MM.1S (cell line): ENCODE results near the gene CISTR.

Experiments
- DNase-seq: peaks from one replicate; pipeline ENCODE4 v3.0.0-alpha.2; 2015
- H2AFZ ChIP-seq: fragments of 300-600 bp; sonication (generic); 2 replicates; pipeline ENCODE4 v1.6.0; 2016; ENCODE audit warnings: antibody characterized with exemption, low read length
- H3F3A ChIP-seq: fragments of 300-600 bp; sonication (generic); 2 replicates; pipeline ENCODE4 v1.6.1; 2016; ENCODE audit warnings: mild to moderate bottlenecking, antibody characterized with exemption, low read length, moderate library complexity, mixed read lengths; ENCODE audit not compliant: insufficient read depth
- H3K27ac ChIP-seq: fragments of 300-600 bp; sonication (generic); 2 replicates; pipeline ENCODE4 v1.5.1; 2016; ENCODE audit warnings: mild to moderate bottlenecking, low read length
- H3K27me3 ChIP-seq: fragments of 300-600 bp; sonication (generic); replicated peaks from 2 replicates; pipeline ENCODE4 v1.6.0; 2016; ENCODE audit warnings: low read length; ENCODE audit not compliant: insufficient read depth
- H3K36me3 ChIP-seq: fragments of 300-600 bp; sonication (generic); replicated peaks from 2 replicates; pipeline ENCODE4 v1.6.1; 2016; ENCODE audit warnings: mild to moderate bottlenecking, low read length, mixed read lengths; ENCODE audit not compliant: insufficient read depth
- H3K4me1 ChIP-seq: fragments of 300-600 bp; sonication (generic); 2 replicates; pipeline ENCODE4 v1.6.1; 2016; ENCODE audit warnings: low read length, mixed read lengths
- H3K4me2 ChIP-seq: fragments of 300-600 bp; sonication (generic); 2 replicates; pipeline ENCODE4 v1.6.0; 2016; ENCODE audit warnings: low read depth, low read length
- H3K4me3 ChIP-seq: fragments of 300-600 bp; sonication (generic); 2 replicates; pipeline ENCODE4 v1.5.1; 2016; ENCODE audit warnings: low read length, mixed read lengths
- H3K79me2 ChIP-seq: fragments of 300-600 bp; sonication (generic); 2 replicates; pipeline ENCODE4 v1.6.1; 2016; ENCODE audit warnings: mixed run types, low read length, mixed read lengths
- H3K9ac ChIP-seq: fragments of 300-600 bp; sonication (generic); 2 replicates; pipeline ENCODE4 v1.6.1; 2016; ENCODE audit warnings: low read length, mixed read lengths
- H3K9me2 ChIP-seq: fragments of 300-600 bp; sonication (generic); replicated peaks from 2 replicates; pipeline ENCODE4 v1.6.1; 2016; ENCODE audit warnings: mild to moderate bottlenecking, low read length, mixed read lengths; ENCODE audit not compliant: insufficient read depth
- H3K9me3 ChIP-seq: fragments of 300-600 bp; sonication (generic); replicated peaks from 2 replicates; pipeline ENCODE4 v1.6.1; 2016; ENCODE audit warnings: mild to moderate bottlenecking, low read length, mixed read lengths; ENCODE audit not compliant: insufficient read depth
- H4K20me1 ChIP-seq: fragments of 300-600 bp; sonication (generic); 2 replicates; pipeline ENCODE4 v1.6.1; 2016; ENCODE audit warnings: mild to moderate bottlenecking, low read length, moderate library complexity, mixed read lengths; ENCODE audit not compliant: insufficient read depth
- EZH2 ChIP-seq: fragments of 300-600 bp; sonication (generic); optimal IDR thresholded peaks from 2 replicates; pipeline ENCODE3; 2017; ENCODE audit warnings: low read depth, mild to moderate bottlenecking, antibody characterized with exemption, low read length, mixed read lengths
- EZH2phosphoT487 ChIP-seq: fragments of 300-600 bp; sonication (generic); IDR thresholded peaks from 2 replicates; pipeline ENCODE4 v1.6.1; 2018; ENCODE audit warnings: antibody characterized with exemption, low read length
- TF ChIP-seq, protein P1 (sequence below): fragments of 300-600 bp; sonication (generic); IDR thresholded peaks from 2 replicates; pipeline ENCODE4 v1.5.1; 2016; ENCODE audit warnings: antibody characterized with exemption, low read length, mixed read lengths

CISTR gene

DNA sequence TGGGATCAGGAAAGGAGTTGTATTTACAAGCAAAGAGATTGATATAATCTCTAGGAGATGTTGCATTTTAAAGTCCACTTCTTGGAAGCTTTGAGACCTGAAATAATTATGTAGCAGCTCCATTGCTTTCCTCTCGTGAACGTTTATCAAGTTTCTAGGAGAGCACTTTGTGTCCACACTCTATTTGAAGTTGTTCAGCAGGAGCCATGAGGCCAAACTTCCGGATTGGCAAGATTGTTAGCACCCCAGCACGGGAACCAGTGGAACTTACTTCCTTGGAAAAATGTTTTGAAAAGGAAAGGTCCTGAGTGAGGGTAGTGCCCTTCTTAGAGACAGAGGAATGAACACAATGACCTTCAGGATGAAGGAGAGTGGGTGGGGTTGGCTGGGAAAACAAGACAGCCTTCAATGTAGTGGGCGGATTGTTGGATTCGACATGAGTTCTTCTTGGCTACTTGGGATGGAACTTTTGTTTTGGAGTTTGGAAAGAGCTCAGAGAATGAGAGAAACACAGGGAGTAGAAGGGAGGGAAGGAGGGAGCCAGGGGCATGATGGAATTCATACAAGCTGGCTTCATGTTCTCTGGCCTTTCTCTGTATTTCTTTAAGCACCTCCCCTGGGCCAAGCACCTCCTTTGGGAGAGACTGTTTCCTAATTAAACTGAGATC lies 23.8 kb upstream of the CISTR start:
- Histone ChIP-seq H3K79me2 (no peaks in the 10 kb centered on the region), H3F3A (no peaks in the 10 kb centered on the region), H4K20me1 (no peaks in the 10 kb centered on the region), H3K9me3 (no peaks in the 10 kb centered on the region), H3K36me3 (no peaks in the 10 kb centered on the region), H3K4me3 (no peak overlapping the region), H3K4me2 (no peak overlapping the region), H2AFZ (no peak overlapping the region), H3K27me3 (no peaks in the 10 kb centered on the region), H3K9ac (no peak overlapping the region), H3K4me1 (no peaks in the 10 kb centered on the region), H3K9me2 (no peaks in the 10 kb centered on the region), H3K27ac (no peak overlapping the region)
- DNase-seq: no peak
- TF ChIP-seq, protein P1, sequence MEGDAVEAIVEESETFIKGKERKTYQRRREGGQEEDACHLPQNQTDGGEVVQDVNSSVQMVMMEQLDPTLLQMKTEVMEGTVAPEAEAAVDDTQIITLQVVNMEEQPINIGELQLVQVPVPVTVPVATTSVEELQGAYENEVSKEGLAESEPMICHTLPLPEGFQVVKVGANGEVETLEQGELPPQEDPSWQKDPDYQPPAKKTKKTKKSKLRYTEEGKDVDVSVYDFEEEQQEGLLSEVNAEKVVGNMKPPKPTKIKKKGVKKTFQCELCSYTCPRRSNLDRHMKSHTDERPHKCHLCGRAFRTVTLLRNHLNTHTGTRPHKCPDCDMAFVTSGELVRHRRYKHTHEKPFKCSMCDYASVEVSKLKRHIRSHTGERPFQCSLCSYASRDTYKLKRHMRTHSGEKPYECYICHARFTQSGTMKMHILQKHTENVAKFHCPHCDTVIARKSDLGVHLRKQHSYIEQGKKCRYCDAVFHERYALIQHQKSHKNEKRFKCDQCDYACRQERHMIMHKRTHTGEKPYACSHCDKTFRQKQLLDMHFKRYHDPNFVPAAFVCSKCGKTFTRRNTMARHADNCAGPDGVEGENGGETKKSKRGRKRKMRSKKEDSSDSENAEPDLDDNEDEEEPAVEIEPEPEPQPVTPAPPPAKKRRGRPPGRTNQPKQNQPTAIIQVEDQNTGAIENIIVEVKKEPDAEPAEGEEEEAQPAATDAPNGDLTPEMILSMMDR: no peak
- no peak for TF ChIP-seq EZH2phosphoT487
- no peak for TF ChIP-seq EZH2

DNA sequence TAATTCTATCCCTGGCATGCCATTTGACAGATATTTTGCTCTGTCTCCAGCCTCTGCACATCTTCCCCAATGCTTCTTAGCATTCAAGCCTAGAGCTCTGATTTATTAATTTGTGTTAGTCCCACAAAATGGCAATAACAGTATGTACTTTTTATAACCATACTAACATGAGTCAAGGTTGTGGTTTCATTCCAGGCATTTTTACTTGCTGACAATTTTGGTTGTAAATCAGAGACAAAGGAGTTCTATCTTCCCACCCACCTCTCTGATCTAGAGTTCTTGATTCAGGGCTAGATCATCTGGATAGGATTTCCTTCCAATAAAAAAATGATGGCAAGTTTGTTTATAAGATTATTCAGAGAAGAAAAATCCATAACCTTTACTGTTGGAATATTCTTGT lies 18.5 kb upstream of the CISTR start:
- H3K4me2 ChIP-seq: no peak overlapping the region
- no peak for DNase-seq
- no peak overlapping the region for H3K4me3 ChIP-seq
- H3K27me3 ChIP-seq: peaks cover 20% of the 10 kb centered on the region
- H3K9me2 ChIP-seq: no peaks in the 10 kb centered on the region
- H4K20me1 ChIP-seq: no peaks in the 10 kb centered on the region
- H3K4me1 ChIP-seq: no peaks in the 10 kb centered on the region
- no peaks in the 10 kb centered on the region for H3K9me3 ChIP-seq
- H3K79me2 ChIP-seq: no peaks in the 10 kb centered on the region
- no peak overlapping the region for H2AFZ ChIP-seq
- H3F3A ChIP-seq: no peaks in the 10 kb centered on the region
- TF ChIP-seq EZH2: no peak
- TF ChIP-seq, protein P1: no peak
- no peak for TF ChIP-seq EZH2phosphoT487
- no peak overlapping the region for H3K9ac ChIP-seq
- H3K27ac ChIP-seq: no peak overlapping the region
- H3K36me3 ChIP-seq: no peaks in the 10 kb centered on the region

DNA sequence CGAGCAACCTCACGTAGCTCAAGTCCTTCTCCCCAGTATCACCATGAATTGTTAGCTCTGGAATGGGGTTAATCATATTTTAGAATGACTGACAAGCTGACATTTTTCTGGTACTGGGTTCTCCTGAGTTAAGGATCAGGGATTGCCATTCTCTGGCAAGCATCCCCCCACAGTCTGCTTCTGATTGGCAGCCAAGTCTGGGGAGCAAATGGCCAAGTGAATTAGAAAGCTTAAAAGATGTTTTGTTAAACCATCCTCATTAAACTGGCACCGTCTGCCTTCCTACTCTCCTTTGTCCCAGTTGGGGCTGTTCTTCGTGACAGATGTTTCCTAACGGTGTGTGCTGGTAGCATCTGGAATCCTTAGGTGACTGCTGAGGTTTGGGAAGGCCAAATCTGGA lies 17.2 kb upstream of the CISTR start:
- Histone ChIP-seq H3K36me3 (no peaks in the 10 kb centered on the region), H2AFZ (no peak overlapping the region), H3K4me1 (no peaks in the 10 kb centered on the region), H3K9me2 (no peaks in the 10 kb centered on the region), H3K79me2 (no peaks in the 10 kb centered on the region), H3K4me2 (no peak overlapping the region), H3K4me3 (no peak overlapping the region), H3K27ac (no peak overlapping the region), H3K9me3 (no peaks in the 10 kb centered on the region), H3K27me3 (peaks cover 28% of the 10 kb centered on the region), H4K20me1 (no peaks in the 10 kb centered on the region), H3F3A (no peaks in the 10 kb centered on the region), H3K9ac (no peak overlapping the region)
- TF ChIP-seq EZH2phosphoT487 (no peak), EZH2 (no peak)
- TF ChIP-seq, protein P1: no peak
- DNase-seq: no peak
